HG03066 (cell line): ENCODE data around the gene CLOCK.
"Not testable (repeated sequence)": the region's sequence is repeated elsewhere in the genome, so short reads cannot be mapped to it uniquely, and the experiment has no call there.

ENCODE experiments used
- ATAC-seq: cut with Tn5 transposase; IDR thresholded peaks from one replicate; pipeline ENCODE4 v1.9.1; 2021; ENCODE audit warnings: low read depth; ENCODE audit not compliant: unreplicated experiment

The CLOCK gene, protein sequence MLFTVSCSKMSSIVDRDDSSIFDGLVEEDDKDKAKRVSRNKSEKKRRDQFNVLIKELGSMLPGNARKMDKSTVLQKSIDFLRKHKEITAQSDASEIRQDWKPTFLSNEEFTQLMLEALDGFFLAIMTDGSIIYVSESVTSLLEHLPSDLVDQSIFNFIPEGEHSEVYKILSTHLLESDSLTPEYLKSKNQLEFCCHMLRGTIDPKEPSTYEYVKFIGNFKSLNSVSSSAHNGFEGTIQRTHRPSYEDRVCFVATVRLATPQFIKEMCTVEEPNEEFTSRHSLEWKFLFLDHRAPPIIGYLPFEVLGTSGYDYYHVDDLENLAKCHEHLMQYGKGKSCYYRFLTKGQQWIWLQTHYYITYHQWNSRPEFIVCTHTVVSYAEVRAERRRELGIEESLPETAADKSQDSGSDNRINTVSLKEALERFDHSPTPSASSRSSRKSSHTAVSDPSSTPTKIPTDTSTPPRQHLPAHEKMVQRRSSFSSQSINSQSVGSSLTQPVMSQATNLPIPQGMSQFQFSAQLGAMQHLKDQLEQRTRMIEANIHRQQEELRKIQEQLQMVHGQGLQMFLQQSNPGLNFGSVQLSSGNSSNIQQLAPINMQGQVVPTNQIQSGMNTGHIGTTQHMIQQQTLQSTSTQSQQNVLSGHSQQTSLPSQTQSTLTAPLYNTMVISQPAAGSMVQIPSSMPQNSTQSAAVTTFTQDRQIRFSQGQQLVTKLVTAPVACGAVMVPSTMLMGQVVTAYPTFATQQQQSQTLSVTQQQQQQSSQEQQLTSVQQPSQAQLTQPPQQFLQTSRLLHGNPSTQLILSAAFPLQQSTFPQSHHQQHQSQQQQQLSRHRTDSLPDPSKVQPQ

GRCh38 chr4:55546756-55547465 lies at the start of gene CLOCK:
TSS of gene CLOCK (minus strand) at chr4:55546909. CDS start at chr4:55482785, 64,124 bp downstream.
- peak; percentile 64 for ATAC-seq

- no peak for ATAC-seq
Observed at GRCh38 chr4:55592014-55592413, 45.3 kb upstream of the CLOCK start, which contains the start of gene PDCL2. TSS of gene PDCL2 (minus strand) at chr4:55592245. CDS start at chr4:55592109, 136 bp downstream.

DNA sequence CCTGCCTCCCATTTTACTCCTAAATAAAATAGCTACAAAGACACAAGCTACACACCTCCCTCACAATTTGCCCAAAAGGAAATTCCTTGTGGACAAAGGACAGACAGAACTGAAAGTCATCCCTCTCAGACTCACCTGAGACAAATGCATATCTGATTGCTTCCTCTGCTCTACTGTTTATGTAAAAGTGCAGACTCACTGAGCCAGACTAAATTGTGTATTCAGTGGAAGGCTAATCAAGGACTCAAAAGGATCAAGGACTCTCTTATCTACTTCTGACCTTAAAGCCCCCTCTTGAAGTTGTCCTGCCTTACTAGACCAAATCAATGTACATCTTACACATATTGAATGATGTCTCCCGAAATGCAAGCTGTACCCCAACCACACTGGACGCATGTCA lies 41.5 kb upstream of the CLOCK start:
- no peak for ATAC-seq

DNA sequence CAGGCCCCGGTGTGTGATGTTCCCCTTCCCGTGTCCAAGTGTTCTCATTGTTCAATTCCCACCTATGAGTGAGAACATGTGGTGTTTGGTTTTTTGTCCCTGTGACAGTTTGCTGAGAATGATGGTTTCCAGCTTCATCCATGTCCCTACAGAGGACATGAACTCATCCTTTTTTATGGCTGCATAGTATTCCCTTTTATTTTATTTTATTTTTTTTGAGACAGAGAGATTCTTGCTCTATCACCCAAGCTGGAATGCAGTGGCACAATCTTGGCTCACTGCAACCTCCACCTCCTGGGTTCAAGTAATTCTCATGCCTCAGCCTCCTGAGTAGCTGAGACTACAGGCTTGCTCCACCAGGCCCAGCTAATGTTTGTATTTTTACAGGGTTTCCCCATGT lies 36.1 kb upstream of the CLOCK start:
- not testable (repeated sequence) for ATAC-seq

GRCh38 chr4:55578341-55579010 lies 31.8 kb upstream of the CLOCK start:
- no peak for ATAC-seq

DNA sequence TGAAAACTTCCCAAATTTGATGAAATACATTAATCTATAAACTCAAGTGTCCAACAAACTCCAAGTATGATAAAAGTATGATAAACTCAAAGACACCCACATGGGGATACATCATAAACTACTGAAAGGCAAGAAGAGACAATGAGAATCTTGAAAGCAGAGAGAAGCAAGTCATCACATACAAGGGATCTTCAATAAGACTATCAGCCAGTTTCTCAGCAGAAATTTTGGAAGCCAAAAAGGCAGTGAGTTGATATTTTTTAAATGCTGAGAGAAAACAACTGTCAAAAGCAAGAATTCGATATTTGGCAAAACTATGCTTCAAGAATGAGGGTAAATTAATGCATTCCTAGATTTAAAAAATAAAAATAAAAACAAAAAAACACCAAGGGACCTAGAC lies 28.8 kb upstream of the CLOCK start:
- ATAC-seq, result no peak

GRCh38 chr4:55574252-55574651 lies 27.5 kb upstream of the CLOCK start:
- ATAC-seq, result no peak

DNA sequence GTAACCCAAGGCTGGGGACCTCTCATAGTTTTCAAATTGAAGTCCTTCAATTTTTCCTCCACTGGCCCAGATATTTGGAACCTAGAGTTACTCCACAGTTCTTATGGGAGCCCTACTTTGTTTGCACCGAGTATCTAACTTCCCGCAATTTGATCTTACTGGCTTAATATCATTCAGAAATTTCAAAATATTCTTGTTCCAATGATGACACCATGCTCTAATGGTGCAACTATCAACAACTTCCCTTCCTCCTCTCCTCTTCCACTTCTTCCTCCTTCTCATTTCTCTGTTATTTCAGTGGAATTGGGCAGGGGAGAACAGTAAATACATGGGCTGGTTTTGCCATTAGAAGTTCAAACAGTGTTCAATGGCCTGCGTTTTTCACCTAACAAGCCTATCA lies 25.1 kb upstream of the CLOCK start:
- no peak for ATAC-seq

DNA sequence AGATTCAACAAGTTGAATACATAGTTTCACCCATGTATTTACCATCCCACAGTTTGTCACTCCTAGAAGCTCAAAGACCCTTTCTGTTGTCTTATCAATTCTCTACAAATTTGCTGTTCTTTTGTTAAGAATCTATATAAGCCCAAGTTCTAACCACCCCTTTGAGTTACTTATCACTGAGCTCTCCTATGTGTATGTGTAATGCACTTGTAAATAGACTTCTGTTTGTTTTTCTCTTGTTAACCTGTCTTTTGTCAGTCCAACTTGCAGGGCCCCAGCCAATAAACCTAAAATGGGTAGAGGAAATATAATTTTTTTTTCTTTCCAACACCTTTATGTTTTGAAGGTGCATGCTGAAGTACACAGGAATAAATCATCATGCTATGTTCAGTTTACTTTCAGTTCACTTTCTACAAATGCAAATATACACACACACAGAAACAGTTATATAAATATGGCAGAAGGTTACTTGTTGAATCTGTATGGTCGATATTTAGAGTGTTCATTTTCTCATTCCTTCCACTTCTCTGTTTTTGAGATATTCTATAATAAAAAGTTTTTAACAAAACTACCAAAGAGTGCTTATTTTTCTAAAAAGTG lies 22.3 kb upstream of the CLOCK start:
- peak; percentile 63 for ATAC-seq

DNA sequence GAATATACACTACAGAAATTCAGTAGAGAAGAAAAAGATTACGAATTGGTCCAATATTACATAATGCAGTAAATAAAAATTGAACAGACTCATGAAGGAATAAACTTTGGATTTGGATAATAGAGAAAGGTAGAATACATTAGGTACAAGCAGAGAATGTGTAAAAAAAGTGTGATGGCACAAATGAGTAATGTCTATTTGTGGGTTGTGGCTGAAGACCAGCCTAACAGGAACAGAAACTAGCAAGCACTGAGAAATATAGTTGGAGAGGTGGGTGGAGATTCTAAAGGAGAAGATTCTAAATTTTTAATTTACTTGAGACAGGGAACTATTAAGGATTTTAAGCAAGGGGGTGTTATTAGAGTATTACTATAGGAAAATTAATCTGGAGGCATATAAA lies 15.2 kb upstream of the CLOCK start:
- peak; percentile 100 for ATAC-seq

GRCh38 chr4:55560096-55560495 lies 13.4 kb upstream of the CLOCK start:
- no peak for ATAC-seq

GRCh38 chr4:55554453-55555030 lies 7.8 kb upstream of the CLOCK start:
- no peak for ATAC-seq

DNA sequence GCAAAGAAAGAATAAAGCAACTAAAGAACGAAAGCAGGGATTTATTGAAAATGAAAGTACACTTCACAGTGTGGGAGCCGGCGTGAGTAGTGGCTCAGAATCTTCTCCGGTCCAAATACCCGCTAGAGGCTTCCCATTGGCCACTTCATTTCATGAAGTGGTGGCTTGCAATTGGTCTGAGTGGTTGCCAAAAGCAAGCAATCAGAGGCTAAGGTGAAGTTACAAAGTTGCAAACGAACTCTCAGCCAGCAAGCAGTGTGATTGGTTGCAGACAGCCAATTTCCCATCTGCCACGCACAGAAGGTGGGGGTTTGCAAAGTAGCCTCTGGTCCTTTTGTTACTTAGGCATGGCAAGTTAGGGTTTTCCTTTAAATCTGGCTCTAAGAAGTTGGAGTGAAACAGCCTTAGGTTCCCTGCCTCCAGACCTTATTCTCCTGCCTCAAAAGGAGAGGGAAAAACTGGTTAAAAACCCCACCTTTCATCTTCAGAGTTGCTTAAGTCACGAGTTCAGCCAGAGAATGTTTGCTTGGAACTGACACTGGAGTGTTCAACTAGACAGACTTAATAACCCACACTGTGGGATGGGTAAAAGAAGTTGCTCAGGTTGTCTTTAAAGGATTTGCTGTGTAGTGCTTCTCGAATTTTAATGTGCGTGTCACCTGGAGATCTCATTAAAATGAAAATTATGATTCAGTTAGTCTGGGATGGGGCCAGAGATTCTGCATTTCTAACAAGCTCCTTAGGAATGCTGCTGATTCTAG lies 6.9 kb upstream of the CLOCK start:
- no peak for ATAC-seq

DNA sequence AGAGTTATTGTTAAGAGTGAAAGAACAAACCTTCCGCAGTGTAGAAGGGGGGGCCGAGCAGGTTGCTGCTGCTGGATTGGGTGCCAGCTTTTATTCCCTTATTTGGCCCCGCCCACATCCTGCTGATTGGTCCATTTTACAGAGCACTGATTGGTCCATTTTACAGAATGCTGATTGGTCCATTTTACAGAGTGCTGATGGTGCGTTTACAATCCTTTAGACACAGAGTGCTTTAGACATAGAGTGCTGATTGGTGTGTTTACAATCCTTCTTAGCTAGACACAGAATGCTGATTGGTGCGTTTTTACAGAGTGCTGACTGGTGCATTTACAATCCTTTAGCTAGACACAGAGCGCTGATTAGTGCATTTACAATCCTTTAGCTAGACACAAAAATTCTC lies 5.3 kb upstream of the CLOCK start:
- not testable (repeated sequence) for ATAC-seq

DNA sequence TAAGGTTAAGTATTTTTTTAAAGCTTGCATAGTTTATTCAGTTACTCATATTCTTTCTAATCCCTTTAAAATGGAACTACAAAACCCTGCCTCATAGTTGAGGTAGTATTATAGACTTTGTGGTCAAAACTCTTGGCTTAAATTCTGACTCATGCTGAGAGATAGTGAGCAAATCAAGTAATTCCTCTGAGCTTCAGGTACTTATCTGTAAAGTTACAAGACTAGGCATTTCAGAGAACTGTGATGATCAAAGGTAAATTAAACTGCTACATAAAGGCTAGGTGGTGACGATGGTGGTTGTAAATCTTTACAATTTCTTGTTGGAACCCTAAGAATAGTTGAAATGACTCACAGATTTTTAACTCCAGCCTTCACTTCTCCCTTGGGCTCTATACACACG lies 3.2 kb upstream of the CLOCK start:
- ATAC-seq, result no peak

- no peak for ATAC-seq
Observed at GRCh38 chr4:55547918-55548317, 1.2 kb upstream of the CLOCK start.

- no peak for ATAC-seq
Observed at GRCh38 chr4:55547466-55547770, 709 bp upstream of the CLOCK start.

- peak; percentile 40 for ATAC-seq
Observed at GRCh38 chr4:55546506-55546755, 278 bp downstream of the CLOCK start.
